Measurements from ENCODE around the gene UBP1.
A peak's percentile ranks its signal among the peaks of the same experiment; 100 is the strongest.
"Not testable (repeated sequence)": the region's sequence is repeated elsewhere in the genome, so short reads cannot be mapped to it uniquely, and the experiment has no call there.

Gene UBP1, protein sequence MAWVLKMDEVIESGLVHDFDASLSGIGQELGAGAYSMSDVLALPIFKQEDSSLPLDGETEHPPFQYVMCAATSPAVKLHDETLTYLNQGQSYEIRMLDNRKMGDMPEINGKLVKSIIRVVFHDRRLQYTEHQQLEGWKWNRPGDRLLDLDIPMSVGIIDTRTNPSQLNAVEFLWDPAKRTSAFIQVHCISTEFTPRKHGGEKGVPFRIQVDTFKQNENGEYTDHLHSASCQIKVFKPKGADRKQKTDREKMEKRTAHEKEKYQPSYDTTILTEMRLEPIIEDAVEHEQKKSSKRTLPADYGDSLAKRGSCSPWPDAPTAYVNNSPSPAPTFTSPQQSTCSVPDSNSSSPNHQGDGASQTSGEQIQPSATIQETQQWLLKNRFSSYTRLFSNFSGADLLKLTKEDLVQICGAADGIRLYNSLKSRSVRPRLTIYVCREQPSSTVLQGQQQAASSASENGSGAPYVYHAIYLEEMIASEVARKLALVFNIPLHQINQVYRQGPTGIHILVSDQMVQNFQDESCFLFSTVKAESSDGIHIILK

DNA sequence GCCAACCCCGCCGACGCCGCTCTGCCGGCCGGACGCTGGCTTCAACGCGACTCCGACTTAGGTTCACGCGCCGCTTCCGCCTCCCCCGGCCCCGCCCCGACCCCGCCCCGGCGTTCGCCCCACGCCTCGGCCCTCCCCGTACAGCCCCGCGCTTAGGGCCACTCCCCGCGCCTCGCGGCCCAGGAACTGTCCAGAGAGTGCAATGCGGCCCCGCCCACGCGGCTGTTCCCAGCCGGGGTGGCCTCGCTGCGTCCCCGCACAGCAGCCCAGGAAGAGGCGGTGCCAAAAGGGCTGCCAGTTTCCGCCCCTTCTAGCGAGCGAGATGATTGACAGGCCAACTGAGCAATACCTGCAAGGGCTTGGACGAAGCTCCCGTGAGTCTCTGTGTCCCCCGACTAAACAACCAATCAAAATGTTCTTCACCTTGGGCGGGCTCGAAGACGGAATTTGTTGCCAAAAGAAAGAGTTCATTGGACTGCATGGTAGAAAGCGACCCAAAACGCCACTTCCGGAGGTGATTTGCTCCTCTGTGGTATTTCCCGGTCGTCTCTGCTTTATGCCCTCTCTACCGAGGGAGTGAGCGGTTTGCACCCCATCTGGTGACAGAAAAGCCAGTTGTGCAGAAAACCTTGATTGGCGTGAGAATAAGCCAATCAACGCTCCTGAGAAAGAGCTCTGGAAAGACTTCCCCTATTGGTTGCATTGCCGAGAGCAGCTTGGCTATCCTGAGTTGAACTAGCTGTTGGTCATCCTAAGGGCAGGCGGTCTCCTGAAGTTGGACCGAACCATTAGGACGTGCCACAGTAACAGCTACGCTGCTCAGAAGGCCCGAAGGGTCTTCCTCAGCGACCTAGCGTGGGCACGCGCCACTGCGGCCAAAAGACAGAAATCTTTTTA, at the start of gene UBP1:
Gene UBP1 (minus strand): TSS at position 78 of the 897 bp plus-strand sequence. CDS start 557 bp downstream, outside the sequence.
- peak; percentile 83 for FAIRE-seq
- peak; percentile 99 for DNase-seq (ENCODE audit: low spot score)

DNA sequence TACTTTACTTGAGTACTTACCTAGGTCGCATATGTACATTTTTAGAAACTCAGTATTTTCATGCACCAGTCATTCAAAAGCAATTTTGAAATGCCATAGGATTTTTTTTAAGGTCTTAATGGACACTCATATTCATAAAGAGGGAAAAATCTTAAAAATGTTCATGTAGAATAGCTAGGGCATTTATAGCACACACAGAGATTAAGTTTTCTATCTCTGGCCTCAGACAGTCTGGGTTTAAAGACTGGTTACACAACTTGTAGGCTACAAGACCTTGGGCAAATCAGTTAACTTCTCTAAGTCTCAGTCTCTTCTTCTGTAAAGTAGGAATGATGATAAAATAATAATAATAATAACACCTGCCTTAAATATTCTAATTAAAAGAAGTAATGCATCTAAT, 48.5 kb upstream of the UBP1 start:
- DNase-seq (ENCODE audit: low spot score), result no peak
- no peak for FAIRE-seq

DNA sequence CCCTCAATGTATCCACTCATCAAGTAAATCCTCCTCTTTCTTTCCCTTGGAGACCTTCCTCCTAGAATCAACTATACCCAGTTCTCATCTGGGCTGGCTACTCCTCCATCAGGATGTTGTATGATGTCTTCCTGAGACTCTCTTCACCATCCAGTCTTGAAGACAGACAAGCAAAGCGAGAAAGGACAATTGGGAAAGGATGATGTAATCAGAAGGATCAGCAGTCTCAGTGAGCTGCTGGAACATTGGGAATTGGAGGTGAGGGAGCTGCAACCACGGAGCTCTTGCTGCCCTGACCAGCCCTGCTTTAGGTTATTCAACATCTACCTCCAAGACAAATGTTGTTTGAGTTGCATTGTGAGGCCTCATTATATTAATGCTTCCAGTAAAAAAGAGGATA, 48.0 kb upstream of the UBP1 start:
- DNase-seq (ENCODE audit: low spot score) (no peak), FAIRE-seq (no peak)

DNA sequence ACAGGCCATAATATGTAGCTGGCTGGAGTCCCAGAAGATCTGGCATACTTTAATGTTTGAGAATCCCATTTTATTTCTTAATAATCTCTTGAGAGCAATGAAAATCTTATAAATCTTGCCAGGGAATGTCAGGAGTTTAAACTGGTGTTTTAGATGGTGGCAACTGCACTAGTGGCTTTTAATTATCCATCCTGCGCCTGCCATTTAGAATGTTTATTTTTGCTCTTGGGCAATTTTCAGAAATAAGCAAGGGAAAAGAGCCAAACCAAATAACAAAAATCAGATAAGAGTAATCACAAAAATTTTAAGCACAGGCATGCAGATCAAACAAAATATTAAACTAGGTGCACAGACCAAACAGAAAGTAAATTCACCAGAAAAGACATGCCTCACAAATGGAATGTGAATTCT, 41.9 kb upstream of the UBP1 start:
- no peak for FAIRE-seq
- no peak for DNase-seq (ENCODE audit: low spot score)

DNA sequence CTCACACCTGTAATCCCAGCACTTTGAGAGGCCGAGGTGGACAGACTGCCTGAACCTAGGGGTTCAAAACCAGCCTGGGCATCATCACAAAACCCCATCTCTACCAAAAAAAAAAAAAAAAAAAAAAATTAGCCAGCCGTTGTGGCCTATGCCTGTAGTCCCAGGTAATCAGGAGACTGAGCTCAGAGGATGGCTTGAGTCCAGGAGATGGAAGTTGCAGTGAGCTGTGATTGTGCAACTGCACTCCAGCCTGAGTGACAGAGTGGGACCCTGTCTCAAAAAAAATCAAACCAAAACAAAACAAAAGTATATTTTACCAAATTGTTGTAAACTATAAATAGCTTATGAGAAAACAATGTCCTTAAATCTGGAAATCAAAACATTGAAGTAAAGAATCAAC, 34.7 kb upstream of the UBP1 start:
- no peak for DNase-seq (ENCODE audit: low spot score)
- FAIRE-seq, result no peak

DNA sequence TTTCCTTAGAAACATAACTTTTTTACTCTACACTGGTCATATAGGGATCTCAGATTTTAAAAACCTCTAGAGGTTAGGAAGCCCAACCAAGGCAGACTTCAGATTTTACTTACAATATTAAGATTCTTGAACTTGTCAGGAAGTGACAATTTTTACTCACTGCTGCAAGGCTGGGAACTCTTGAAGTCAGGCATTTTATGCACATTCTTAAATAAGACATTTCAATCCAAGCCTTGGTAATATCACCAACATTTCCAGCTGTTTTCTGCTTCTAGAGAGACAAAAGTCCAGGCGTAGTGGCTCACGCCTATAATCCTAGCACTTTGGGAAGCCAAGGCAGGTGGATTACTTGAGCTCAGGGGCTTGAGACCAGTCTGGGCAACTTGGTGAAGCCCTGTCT, 33.6 kb upstream of the UBP1 start:
- DNase-seq (ENCODE audit: low spot score), result no peak
- FAIRE-seq, result no peak

DNA sequence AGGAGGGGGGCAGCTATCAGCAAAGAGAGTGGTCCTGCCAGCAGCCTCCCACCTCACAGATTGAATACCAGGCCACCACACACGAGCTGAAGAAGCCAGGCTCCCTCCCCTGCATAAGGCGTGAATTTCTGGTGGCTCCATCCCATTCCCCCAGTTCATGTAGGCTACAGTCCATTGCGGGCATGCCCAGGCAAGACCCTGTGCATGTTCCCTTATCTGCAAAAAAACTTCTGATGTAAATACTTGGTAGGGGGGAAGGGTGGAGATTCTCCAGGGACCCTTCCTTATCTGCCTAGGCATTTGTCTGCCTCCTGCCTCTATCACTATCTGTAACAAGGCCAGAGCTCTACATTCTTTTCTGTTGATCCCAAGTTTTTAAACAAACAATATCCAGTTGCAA, 27.6 kb upstream of the UBP1 start:
- DNase-seq (ENCODE audit: low spot score) (no peak), FAIRE-seq (no peak)

DNA sequence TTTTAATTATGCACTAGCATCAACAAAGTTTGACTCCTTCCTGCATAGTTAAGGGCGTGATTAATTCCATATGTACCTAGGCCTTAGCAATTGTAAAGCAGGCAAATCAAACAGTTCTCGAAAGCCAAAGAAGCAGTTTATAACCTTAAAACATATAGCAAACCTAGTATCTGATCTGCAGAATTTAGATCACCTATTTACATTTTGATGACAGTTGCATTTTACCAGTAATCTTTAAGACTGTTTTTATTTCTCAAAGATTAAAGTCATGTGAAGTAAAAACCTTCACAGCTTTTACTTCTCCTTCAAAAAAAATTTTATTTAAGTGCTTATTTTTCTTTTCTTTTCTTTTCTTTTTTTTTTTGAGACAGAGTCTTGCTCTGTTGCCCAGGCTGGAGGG, 20.9 kb upstream of the UBP1 start:
- DNase-seq (ENCODE audit: low spot score), result no peak
- no peak for FAIRE-seq

DNA sequence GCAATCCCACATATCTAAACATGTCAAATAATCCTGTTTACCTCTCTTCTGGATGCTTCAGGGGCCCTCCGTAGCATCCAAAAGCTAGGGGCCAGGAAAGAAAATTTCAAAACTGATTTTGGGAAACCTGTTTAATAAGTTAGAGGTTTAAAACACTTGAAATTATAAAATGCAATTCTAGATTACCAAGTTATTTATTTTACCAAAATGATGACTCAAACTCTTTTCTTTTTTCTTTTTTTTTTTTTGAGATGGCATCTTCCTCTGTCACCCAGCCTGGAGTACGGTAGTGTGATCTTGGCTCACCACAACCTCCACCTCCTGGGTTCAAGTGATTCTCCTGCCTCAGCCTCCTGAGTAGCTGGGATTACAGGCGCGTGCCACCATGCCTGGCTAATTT, 19.4 kb upstream of the UBP1 start:
- FAIRE-seq; DNase-seq (ENCODE audit: low spot score): not testable (repeated sequence)

DNA sequence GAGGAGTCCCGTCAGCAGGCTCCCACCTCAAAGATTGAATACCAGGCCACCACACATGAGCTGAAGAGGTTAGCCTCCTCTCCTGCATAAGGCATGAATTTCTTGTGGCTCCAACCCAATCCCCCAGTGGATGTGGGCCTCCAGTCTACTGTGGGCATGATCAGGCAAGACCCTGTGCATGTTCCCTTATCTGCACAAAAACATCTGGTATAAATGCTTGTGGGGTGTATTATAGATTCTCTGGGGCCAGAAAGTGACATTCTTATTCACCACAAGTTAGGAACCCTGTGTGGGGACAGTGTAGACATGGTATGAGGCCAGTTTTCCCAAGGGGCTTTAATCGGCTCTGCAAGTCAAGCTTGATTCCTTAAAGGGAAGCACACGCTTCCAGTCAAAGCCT, 18.2 kb upstream of the UBP1 start:
- no peak for FAIRE-seq
- no peak for DNase-seq (ENCODE audit: low spot score)

DNA sequence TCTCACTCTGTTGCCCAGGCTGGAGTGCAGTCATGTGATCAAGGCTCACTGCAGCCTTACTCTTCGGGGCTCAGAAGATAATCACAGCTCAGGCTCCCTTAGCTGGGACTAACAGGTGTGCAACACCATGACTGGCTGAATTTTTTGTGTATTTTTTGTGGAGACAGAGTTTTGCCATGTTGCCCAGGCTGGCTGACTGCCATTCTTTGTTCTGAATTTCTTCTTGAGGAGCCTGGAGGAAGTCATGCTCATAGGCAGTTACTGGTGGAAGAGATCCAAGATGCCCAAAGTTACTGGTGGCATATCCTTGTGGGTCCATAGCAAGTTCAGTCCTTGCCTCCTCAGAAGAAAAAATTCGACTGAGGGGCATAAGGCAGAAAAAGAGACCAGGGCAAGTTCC, 16.6 kb upstream of the UBP1 start:
- FAIRE-seq (no peak), DNase-seq (ENCODE audit: low spot score) (no peak)

DNA sequence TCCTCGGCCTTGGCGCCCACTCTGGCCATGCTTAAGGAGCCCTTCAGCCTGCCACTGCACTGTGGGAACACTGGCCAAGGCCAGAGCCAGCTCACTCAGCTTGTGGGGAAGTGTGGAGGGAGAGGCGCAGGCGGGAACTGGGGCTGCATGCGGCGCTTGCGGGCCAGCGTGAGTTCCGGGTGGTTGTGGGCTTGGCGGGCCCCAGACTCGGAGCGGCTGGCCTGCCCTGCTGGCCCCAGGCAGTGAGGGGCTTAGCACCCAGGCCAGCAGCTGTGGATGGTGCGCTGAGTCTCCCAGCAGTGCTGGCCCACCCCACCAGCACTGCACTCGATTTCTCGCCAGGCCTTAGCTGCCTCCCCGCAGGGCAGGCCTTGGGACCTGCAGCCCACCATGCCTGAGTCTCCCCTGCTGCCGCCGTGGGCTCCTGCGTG, 13.1 kb upstream of the UBP1 start:
- FAIRE-seq (no peak), DNase-seq (ENCODE audit: low spot score) (no peak)

DNA sequence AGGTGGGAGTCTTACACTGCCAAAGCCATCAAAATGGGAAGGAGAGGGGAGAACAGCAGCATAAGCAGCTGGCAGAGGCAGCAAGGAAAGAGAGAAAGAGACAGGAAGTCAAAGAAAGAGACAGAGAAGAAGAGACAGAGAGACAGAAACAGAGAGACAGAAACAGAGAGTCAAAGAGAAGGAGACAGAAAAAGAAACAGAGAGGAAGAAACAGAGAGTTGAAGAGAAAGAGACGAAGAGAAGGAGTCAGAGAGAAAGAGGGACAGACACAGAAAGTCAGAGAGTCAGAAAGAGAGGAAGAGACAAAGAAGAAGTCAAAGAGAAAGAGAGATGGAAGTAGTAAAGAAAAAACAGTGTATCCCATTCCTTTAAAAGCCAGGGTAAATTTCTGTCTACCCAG, 11.8 kb upstream of the UBP1 start:
- not testable (repeated sequence) for FAIRE-seq; DNase-seq (ENCODE audit: low spot score)

DNA sequence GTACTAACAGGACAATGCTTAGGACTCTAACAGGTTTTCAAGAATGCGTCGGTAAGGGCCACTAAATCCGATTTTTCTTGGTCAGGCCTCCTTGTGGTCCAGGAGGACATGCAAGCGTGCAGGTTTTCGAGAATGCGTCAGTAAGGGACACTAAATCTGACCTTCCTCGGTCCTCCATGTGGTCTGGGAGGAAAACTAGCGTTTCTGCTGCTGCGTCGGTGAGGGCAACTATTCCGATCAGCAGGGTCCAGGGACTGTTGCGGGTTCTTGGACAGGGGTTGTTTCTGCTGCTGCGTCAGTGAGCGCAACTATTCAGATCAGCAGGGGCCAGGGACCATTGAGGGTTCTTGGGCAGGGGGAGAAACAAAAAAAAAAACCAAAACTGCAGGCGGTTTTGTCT, 7.8 kb upstream of the UBP1 start:
- no peak for DNase-seq (ENCODE audit: low spot score)
- no peak for FAIRE-seq

DNA sequence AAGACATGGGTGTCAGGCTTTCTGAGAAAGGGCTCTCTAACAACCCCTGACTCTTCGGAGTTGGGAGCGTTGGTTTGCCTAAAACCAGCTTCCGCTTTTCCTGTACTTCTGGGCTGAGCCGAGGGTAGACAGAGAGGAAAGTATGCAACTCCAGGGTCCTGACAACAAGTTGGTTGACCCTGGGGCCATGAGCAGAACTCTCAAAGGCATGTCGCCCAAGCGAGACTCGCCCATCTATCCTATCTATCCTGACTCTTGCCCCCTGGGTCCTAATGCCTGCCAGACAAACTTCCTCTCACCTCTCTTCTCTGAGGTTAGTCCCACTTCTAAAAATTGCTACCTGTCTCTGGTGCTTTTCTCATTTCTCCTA, 7.0 kb upstream of the UBP1 start:
- DNase-seq (ENCODE audit: low spot score); FAIRE-seq: not testable (repeated sequence)

DNA sequence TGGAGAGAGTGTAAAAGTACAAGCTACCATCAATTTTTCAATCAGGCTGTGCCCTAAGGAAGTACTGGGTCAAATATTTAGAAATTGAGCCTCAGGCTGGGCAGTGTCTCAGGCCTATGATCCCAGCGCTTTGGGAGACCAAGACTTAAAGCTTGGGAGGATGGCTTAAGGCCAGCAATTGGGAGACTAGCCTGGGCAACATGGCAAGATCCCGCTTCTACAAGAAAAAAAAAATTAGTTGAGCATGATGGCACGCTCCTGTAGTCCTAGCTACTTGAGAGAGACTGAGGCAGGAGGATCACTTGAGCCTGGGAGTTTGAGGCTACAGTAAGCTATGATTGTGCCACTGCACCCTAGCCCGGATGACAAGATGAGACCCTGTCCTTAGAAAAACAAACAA, 2.0 kb upstream of the UBP1 start:
- DNase-seq (ENCODE audit: low spot score), result no peak

DNA sequence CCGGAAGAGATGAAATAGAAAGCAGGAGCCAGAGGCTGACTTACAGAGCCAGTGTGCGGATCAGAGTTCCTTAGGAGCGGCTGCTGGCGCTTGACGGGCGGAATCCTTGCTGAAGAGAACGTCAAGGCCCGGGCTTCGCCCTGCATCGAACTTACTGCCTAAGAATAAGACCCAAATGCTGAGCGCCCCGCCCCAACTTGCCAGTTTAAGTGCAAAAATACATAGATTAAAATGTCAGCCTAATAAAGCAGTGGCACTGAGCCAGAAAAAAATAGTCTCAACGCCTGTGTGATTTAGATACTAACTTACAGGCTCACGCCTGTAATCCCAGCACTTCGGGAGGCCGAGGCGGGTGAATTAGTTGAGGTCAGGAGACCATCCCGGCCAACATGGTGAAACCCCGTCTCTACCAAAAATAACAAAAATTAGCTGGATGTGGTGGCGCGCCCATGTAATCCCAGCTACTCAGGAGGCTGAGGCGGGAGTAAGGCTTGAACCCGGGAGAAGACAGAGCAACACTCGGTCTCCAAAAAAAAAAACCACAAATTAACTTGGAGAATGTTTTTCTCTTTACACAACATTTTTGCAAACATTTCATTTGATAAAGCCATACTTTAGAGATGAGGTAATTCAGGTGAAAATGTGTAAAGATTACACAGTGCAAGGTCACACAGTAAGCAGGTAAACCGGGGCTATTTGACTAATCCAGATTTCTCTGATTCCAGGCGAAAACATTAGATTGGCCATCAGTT, 1.2 kb upstream of the UBP1 start:
- no peak for FAIRE-seq
- no peak for DNase-seq (ENCODE audit: low spot score)

More for the DNA sequence above, 2.0 kb upstream of the UBP1 start:
- no peak for FAIRE-seq

DNA sequence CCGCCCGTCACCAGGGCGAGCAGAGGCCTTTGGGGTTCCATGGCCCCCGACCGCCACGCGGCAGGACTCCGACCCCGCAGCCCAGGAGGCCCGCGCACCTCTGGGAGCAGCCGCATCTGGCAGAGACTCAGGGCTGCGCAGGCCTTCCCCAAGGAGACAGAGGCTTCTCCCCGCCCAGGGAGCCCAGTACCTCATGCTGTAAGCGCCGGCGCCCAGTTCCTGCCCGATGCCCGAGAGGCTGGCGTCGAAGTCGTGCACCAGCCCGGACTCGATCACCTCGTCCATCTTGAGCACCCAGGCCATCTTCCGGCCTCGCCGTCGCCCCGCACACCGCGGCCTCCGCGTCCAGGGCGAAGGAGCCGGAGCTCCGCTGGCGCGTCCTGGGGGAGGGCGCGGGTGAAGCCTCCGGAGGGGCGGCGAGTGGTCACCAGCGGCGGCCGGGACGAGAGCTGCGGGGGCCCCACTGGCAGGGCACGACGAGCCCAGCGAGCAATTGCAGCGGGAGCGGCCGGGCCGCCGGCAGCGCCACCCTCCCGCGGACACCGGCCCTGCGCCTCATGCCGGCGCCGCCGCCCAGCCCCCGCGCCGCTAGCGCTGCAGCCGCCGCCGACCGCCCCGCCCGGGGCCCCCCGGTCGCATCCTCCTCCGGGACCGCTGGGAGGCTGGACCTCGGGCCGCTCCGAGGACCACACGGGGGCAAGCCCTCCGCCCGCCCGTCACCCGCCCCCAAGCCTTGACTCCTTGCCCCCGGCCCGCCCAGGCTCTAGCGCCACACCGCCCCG, 468 bp downstream of the UBP1 start:
- DNase-seq (ENCODE audit: low spot score) (no peak), FAIRE-seq (no peak)

DNA sequence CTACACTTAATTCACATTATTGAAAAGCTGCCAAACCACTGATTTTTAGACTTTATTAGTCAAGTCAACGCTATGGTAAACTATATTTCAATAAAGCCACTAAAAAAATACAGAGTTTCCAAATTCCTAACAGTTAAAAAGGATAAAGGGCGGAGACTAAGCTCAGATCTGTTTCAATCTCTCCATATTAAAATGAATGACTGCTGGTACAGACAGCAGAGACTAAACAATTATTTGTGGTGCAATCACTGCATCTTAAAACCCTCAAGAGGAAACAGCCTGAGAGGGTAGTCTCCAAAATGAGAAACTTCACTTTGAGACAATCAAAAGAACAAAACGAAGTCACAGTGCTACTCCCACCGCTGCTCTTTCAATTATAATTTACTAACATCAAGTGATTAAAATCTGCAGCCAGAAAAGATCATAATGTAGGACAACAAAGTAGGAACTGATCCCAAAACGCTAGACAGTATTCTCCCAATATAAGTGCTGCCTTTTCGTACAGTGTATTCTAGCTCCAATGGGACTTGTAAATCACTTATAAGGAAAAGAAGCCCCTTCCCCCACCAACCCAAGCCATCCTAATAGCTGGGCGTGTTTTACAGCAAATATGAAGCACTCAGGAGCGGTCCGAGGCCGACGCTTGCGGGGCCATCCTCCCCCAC, 1.2 kb downstream of the UBP1 start:
- FAIRE-seq, result no peak
- DNase-seq (ENCODE audit: low spot score), result no peak

DNA sequence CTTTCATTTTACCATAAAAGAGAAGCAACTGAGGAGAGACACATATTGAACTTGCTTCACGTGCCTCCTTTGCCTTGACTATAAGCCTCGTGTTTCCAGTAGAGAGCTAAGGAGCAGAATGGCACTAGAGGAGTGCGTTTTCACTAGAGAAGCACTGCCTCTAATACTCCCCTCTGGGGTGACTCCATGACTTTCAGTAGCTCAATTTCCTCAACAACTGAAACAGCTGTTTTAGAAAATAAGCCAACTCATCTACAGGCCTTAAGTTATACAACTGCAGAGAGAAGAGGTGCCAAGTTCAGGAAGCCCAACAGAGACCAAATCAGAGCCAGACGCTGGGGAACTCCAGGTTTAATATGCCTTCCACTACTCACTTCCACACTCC, 1.9 kb downstream of the UBP1 start:
- DNase-seq (ENCODE audit: low spot score), result no peak

More for the DNA sequence above, 1.9 kb downstream of the UBP1 start:
- no peak for FAIRE-seq
